HG03460 (cell line): ENCODE measurements around the gene PTPRF.

Experiments used
- ATAC-seq: cut with Tn5 transposase; IDR thresholded peaks from one replicate; pipeline ENCODE4 v1.9.1; 2021; ENCODE audit not compliant: unreplicated experiment

The PTPRF gene

GRCh38 chr1:43600033-43601020 is 69.6 kb downstream of the PTPRF start:
- ATAC-seq = no peak

DNA sequence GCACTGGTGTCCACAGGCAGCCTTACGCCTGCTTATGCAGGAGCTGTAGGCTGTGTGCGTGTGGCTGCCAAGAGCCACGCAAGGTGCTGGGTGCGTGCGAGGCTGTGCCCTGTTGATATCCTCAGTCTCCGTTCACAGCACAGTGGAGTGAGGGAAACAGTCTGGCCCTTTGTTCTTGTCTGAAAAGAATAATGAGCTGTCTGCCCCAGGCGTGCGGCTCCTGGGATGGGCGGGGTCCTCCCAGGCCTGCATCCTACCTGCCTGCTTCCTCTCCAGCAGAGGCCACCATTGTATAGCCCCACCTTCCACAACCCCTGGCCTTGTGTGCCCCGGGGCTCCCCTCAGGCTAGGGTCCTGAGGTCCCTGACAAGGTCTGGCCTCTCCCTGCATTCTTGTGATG is 72.3 kb downstream of the PTPRF start:
- ATAC-seq = no peak

- ATAC-seq = no peak
These were observed 73.5 kb downstream of the PTPRF start for GRCh38 chr1:43604192-43604591.

DNA sequence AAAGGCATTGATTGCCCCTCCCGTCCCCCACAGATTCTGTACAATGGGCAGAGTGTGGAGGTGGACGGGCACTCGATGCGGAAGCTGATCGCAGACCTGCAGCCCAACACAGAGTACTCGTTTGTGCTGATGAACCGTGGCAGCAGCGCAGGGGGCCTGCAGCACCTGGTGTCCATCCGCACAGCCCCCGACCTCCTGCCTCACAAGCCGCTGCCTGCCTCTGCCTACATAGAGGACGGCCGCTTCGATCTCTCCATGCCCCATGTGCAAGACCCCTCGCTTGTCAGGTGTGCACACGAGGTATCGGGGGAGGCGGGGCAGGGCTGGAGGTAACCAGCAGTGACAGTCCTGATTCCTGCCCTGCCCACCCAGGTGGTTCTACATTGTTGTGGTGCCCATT is 74.5 kb downstream of the PTPRF start:
- ATAC-seq = no peak

- ATAC-seq = no peak
These were observed 75.1 kb downstream of the PTPRF start for GRCh38 chr1:43605766-43606165.

GRCh38 chr1:43606624-43607023 is 75.9 kb downstream of the PTPRF start:
- no peak for ATAC-seq

GRCh38 chr1:43608827-43609226 is 78.1 kb downstream of the PTPRF start:
- ATAC-seq = no peak

- no peak for ATAC-seq
These were observed 79.7 kb downstream of the PTPRF start for GRCh38 chr1:43610339-43610738.

- ATAC-seq = no peak
These were observed 81.3 kb downstream of the PTPRF start for GRCh38 chr1:43611950-43612349.

DNA sequence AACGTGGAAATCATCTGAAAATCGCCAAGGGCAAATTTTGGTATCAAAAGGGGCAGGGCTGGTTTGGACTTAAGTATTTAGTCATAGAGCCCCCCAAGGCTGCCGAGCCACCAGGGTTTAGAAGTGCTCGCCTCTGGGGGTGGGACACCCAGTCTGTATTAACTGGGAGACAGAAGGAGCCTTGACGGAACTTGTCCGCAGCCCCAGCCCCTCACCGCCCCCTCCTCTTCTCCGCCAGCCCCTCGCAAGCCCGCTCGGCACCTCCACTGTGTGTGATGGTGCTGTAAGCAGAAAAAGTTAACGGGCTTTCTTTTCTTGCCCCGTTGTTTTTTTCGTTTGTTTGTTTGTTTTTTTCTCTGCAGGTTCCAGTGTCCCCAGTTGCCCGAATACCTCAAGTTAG is 81.7 kb downstream of the PTPRF start:
- ATAC-seq = no peak

DNA sequence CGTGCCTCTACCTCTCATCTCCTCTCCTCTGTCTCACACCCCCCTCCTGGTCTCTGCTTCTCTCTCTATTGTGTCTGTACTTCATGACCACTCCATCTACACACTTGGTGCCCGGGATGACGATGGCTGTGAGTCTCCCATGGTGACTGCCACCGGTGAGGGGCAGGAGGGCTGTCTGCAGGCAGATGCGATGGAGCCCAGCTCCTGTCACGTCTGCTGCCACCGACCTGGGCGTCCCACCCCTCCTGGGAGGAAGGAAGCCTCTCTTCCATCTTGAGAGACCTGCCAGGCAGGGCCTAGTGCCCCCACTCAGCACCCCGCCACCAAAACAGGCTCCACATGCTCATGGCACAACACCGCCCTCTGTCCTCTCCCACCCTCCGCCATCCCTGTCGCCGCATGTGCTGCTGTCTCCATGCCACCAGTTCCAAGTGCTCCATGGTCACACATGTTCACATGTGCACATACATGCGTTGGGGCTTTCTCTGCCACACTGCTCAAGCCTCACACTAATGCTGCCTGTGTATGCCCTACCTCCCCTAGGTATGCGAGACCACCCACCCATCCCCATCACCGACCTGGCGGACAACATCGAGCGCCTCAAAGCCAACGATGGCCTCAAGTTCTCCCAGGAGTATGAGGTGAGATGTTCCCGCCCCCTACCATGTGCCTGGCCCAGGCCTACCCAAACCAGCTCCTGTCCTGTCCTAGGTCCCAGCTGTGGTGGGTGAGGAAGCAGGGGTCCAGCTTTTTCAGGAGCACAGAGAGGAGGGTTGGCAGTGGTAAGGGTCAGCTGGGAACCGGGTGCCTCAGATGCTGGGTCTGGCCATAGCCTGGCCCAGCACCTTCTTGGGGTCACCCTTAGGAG is 82.6 kb downstream of the PTPRF start:
- ATAC-seq = no peak

DNA sequence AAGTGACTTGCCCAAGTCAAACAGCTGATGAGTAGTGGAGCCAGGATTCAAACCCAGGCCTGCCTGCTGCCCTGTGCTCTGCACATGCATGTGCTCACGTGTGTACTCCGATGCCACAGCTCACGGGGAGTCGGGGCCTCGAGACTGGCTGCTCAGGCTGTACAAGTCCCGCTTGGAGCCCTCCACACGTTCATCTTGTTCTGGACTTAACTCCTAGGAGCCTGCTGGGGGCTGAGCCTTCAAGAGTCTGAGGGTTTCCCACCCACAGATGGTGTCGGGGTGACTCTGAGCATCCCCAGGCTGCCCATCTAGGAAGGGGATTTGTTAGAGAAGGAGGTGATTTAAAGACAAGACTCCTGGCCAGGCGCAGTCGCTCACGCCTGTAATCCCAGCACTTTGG is 83.5 kb downstream of the PTPRF start:
- ATAC-seq = no peak

- no peak for ATAC-seq
These were observed 84.2 kb downstream of the PTPRF start for GRCh38 chr1:43614891-43615290.

DNA sequence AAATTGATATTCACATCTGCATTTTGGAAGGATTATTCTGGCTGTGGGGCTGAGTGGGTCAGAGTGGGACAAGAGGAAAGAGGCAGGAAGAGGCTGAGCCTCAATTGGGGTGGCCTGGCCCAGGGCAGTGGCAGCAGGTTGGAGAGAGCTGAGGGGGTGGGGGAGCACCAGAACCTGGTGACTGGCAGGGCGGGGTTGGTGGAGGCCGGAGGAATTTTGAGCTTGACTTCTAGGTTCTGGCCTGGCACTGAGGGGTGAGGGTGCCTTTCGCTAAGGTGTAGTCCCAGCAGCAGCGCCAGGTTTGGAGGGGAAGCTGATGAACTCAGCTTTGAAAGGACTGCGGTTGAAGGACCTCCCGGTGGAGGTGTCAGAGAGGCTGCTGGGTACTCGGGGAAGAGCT is 85.7 kb downstream of the PTPRF start:
- ATAC-seq = no peak

DNA sequence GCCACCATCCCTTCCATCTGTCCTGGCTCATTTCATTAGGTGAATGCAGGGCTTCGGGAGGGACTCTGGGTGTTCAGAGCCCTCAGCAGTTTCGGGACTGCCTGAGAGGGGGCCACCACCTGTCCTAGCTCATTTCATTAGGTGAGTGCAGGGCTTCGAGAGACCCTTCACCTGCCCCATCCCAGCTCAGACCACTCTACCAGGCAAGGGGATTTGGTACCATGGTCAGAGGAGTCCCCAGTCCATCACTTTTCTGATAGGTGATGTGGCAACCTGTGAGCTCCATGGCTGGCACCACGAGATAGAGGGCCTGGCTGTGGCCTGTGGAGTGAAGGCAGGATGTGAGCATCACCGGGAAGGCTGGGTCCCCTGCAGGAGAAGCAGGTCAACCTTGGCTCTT is 86.3 kb downstream of the PTPRF start:
- no peak for ATAC-seq

DNA sequence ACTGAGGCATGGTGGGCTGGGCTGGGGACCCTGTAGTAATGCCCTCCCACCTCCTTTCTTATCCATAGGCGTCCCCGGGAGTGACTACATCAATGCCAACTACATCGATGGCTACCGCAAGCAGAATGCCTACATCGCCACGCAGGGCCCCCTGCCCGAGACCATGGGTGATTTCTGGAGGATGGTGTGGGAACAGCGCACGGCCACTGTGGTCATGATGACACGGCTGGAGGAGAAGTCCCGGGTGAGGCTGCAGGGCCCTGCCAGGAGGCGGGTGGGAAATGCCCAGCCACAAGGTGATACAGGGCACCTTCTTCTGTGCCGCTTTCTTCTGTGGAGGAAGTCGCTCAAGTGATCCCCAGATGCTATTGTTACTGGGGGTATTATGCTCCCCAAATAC is 87.0 kb downstream of the PTPRF start:
- ATAC-seq = no peak

DNA sequence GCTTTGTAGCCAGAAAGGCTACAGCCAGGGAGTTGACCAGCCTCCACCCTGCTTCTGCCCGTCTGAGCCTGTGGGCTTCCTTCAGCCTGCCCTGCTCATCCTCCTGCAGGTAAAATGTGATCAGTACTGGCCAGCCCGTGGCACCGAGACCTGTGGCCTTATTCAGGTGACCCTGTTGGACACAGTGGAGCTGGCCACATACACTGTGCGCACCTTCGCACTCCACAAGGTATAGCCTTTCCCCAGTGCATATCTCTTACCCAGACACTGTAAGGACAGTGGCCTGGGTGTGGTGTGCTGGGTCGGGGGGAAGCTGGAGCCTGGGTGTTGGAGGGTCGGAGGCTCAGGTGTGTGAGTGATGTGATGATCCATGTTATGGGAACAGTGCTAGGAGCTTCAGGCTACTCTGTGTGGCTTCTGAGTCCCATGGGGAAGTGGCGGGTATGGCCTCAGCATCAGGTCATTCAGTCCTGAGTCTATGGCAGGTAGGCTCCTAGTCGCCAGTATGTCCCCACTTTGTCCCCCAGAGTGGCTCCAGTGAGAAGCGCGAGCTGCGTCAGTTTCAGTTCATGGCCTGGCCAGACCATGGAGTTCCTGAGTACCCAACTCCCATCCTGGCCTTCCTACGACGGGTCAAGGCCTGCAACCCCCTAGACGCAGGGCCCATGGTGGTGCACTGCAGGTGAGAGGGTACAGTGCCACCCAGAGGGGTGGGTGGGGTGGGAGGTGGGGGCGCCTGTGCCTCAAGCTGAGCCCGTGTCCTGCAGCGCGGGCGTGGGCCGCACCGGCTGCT is 88.0 kb downstream of the PTPRF start:
- ATAC-seq = no peak

GRCh38 chr1:43619314-43619790 is 88.7 kb downstream of the PTPRF start:
- no peak for ATAC-seq

DNA sequence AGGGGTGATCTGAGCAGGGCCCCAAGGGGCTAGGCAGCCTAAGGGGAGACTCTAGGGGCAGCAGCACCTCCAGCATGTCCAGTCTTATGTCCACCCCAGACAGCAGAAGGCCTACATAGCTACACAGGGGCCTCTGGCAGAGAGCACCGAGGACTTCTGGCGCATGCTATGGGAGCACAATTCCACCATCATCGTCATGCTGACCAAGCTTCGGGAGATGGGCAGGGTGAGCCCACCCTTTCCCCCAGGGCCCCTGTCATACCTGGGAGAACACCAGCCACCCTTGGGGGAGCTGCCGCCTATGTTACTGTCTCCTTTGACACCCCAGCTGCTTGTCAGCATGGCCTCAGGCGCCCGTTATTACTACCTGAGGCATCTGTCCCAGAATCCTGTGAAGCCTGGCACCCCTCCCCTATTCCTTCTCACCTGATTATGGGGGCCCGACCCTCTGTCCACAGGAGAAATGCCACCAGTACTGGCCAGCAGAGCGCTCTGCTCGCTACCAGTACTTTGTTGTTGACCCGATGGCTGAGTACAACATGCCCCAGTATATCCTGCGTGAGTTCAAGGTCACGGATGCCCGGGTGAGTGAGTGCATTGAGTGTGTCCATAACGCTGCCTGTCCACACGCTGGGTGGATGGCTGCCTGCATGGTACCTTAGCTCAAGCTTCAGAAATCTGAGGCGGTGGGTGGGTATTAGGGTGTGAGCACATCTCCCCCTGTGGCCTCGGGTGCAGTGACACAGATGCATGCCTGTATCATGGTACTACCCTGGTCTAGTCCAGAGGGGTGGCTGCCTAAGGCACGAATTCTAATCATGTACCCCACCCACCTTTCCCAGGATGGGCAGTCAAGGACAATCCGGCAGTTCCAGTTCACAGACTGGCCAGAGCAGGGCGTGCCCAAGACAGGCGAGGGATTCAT is 89.6 kb downstream of the PTPRF start:
- no peak for ATAC-seq

- ATAC-seq = no peak
These were observed 90.3 kb downstream of the PTPRF start for GRCh38 chr1:43620956-43621355.
